Transverse colon (tissue), 4 donors: ENCODE measurements around the gene ACACA. TPM values are rescaled to one million over a fixed set of nuclear protein-coding genes. Genes with fewer than 3 reads are reported as not detected.

Experiments used
- DNase-seq: peaks from one replicate; pipeline ENCODE4 v3.0.0-alpha.2; 2019
- H3K27ac ChIP-seq, 4 donors: fragments of 200-600 bp; sonication (generic); 2 replicates each; pipeline ENCODE4 v1.5.1; 2016 to 2018; ENCODE audit warnings: inconsistent platforms in 4 of 4
- H3K27me3 ChIP-seq: fragments of 200-600 bp; sonication (generic); 2 replicates; pipeline ENCODE4 v1.5.1; 2017; ENCODE audit warnings: inconsistent platforms
- H3K36me3 ChIP-seq, 4 donors: fragments of 200-600 bp; sonication (generic); 2 replicates each; pipeline ENCODE4 v1.5.1; 2017 to 2019; ENCODE audit warnings: inconsistent platforms in 4 of 4
- H3K4me1 ChIP-seq, 4 donors: fragments of 200-600 bp; sonication (generic); 2 replicates each; pipeline ENCODE4 v1.5.1; 2017 to 2020; ENCODE audit warnings: inconsistent platforms in 4 of 4
- H3K4me3 ChIP-seq, 4 donors: fragments of 200-600 bp; sonication (generic); 1 replicate in 1 of 4; 2 replicates in 3 of 4; pipeline versions ENCODE4 v1.5.1 to v1.6.1; 2017 to 2019; ENCODE audit warnings: inconsistent platforms in 4 of 4
- H3K9me3 ChIP-seq, 2 donors: fragments of 200-600 bp; sonication (generic); 2 replicates each; pipeline ENCODE4 v1.5.1; 2017 to 2019; ENCODE audit warnings: inconsistent platforms in 2 of 2
- EP300 ChIP-seq: sonication (generic); formaldehyde crosslinking; IDR thresholded peaks from one replicate; pipeline ENCODE4 v1.6.1; 2017; ENCODE audit warnings: antibody characterized with exemption, low read depth
- POLR2A ChIP-seq: fragments of 450-650 bp; IDR thresholded peaks from one replicate; pipeline ENCODE4 v1.6.1; 2016; ENCODE audit warnings: antibody characterized with exemption, mild to moderate bottlenecking, moderate library complexity
- POLR2AphosphoS5 ChIP-seq, 3 donors: sonication (generic); formaldehyde crosslinking; IDR thresholded peaks; one replicate each; pipeline ENCODE4 v1.6.1; 2016; ENCODE audit warnings: antibody characterized with exemption in 3 of 3
- WGBS, 2 donors: methylation state at CpG; one replicate each; pipeline ENCODE4 v1.1.5; 2018; ENCODE audit warnings: low coverage in 1 of 2; 5-methylcytosine and 5-hydroxymethylcytosine counted together
- in situ Hi-C, 4 donors: fragments of 200-750 bp; cut with MboI; loops; one replicate each; pipeline versions ENCODE4 v1.15.0 to v1.15.1; 2017; ENCODE audit warnings: low sequenced_read_pairs in 3 of 4, low pct_ligation_motif_present in 1 of 4, low pct_unique_long_range_greater_than_20kb in 1 of 4
- intact Hi-C: fragments of 100-400 bp; cut with DNase I; formaldehyde crosslinking; loops from one replicate; pipeline ENCODE4 v1.15.1; 2023; ENCODE audit warnings: low total_unique reads
- total RNA-seq, 4 donors: library from RNA; depleted of rRNA; stranded (reverse); fragments of >200 nt; gene quantifications; one replicate each; pipeline ENCODE4 v1.1.0, GENCODE V29; 2016
- TF ChIP-seq, protein P1 (sequence below), 5 experiments: fragments of 200-600 bp in 3 of 5; fragments of 450-650 bp in 2 of 5; sonication (generic) in 3 of 5; IDR thresholded peaks; 1 replicate in 2 of 5; 2 replicates in 3 of 5; pipeline ENCODE4 v1.5.1; 2016 to 2017; ENCODE audit warnings: antibody characterized with exemption in 5 of 5, inconsistent platforms in 3 of 5, mild to moderate bottlenecking in 2 of 5, moderate library complexity in 1 of 5

The ACACA gene
- total RNA-seq, 4 donors from 2014 or later: 21.7 to 173 (median 23.9) TPM

DNA sequence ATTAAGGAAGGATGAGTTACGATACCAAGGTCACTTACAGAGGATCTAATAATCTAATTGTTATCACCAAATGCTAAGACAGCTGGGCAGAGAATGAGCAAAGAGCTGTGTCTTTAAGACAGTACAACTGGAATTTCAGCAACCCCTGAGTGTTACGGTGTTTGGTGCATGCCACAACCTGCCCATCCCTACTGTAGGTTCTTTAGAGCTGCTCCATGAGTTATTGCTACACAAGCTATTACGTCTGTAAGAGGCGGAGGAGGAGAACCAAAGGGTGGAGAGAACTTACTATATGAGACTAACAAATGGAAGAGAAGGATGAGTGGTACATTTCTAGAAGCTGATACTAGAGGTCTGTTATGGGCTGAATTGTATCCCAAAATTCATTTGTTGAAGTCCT, 45.1 kb downstream of the ACACA start:
- DNase-seq: no peak
- no peaks in the 10 kb centered on the region for H3K27me3 ChIP-seq
- WGBS, 2 donors: 85 to 100% methylated on average over 1 to 4 of the region's 4 CpGs
- H3K4me3 ChIP-seq: no peak overlapping the region
- H3K4me1 ChIP-seq: peaks cover 6 to 29% (median 19%) of the 10 kb centered on the region in 4 donors
- H3K27ac ChIP-seq: no peak overlapping the region
- H3K9me3 ChIP-seq: no peaks in the 10 kb centered on the region
- no peak for TF ChIP-seq POLR2A
- no peak for TF ChIP-seq EP300
- TF ChIP-seq, protein P1, sequence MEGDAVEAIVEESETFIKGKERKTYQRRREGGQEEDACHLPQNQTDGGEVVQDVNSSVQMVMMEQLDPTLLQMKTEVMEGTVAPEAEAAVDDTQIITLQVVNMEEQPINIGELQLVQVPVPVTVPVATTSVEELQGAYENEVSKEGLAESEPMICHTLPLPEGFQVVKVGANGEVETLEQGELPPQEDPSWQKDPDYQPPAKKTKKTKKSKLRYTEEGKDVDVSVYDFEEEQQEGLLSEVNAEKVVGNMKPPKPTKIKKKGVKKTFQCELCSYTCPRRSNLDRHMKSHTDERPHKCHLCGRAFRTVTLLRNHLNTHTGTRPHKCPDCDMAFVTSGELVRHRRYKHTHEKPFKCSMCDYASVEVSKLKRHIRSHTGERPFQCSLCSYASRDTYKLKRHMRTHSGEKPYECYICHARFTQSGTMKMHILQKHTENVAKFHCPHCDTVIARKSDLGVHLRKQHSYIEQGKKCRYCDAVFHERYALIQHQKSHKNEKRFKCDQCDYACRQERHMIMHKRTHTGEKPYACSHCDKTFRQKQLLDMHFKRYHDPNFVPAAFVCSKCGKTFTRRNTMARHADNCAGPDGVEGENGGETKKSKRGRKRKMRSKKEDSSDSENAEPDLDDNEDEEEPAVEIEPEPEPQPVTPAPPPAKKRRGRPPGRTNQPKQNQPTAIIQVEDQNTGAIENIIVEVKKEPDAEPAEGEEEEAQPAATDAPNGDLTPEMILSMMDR (IDR thresholded peaks at IDR 0.05): no peak
- no peak for TF ChIP-seq POLR2AphosphoS5 (IDR thresholded peaks at IDR 0.05)
- no peaks in the 10 kb centered on the region for H3K36me3 ChIP-seq
- intact Hi-C loops (no loop called here), in situ Hi-C loops (no loop called here)

- no peaks in the 10 kb centered on the region for H3K9me3 ChIP-seq
- DNase-seq: no peak
- no peaks in the 10 kb centered on the region for H3K36me3 ChIP-seq
- H3K27me3 ChIP-seq: no peaks in the 10 kb centered on the region
- no peak overlapping the region for H3K4me3 ChIP-seq
- peak overlapping the region in 1 of 4 donors; percentile 91 for H3K27ac ChIP-seq
- TF ChIP-seq POLR2A (no peak), EP300 (no peak), POLR2AphosphoS5 (IDR thresholded peaks at IDR 0.05) (no peak)
- TF ChIP-seq, protein P1 (IDR thresholded peaks at IDR 0.05): no peak
- 75 to 84% methylated on average over 3 of the region's 3 CpGs for WGBS, 2 donors
- in situ Hi-C loops (no loop called here), intact Hi-C loops (no loop called here)
- H3K4me1 ChIP-seq: peaks cover 6 to 34% (median 21%) of the 10 kb centered on the region in 4 donors
These were observed 46.0 kb downstream of the ACACA start for GRCh38 chr17:37360632-37361031.

DNA sequence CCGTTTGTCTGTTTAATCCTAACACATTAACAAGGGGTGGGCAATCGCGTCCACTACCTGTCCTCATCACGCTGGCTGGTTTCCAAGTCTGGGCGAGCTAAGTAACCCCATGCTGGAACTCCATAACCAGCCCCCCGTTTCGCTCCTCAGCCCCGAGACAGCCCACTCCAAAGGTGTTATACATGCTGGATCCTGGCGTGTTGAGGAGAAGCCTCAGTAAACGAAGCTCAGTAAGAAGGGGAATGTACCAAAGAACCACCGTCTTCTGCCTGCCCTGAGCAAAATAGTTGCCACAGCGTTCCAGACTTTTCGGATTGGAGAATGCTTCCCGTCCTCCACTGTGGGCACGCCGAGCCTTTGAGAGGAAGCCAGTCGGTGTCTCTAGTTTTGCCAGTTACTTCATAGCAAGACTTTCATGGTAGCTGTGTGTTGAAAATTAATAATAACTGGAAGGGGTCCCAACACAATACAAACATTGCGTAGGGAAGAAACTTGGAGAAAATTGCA, 46.9 kb downstream of the ACACA start:
- peak overlapping the region; percentile 88 to 91 (median 90) for H3K27ac ChIP-seq
- WGBS, 2 donors: 35 to 68% methylated on average over 2 to 18 of the region's 18 CpGs
- DNase-seq: peak; percentile 8
- H3K36me3 ChIP-seq: no peaks in the 10 kb centered on the region
- H3K9me3 ChIP-seq: no peaks in the 10 kb centered on the region
- peaks cover 6 to 34% (median 21%) of the 10 kb centered on the region in 4 donors for H3K4me1 ChIP-seq
- no peaks in the 10 kb centered on the region for H3K27me3 ChIP-seq
- in situ Hi-C loops (no loop called here), intact Hi-C loops (loop anchor here (10.0 kb wide), 1 partner anchor 45 kb away; the partner anchor contains the start of genes ACACA and TADA2A)
- peak overlapping the region; percentile 48 to 95 (median 78) for H3K4me3 ChIP-seq
- TF ChIP-seq POLR2AphosphoS5 (IDR thresholded peaks at IDR 0.05) (no peak), POLR2A (no peak), EP300 (no peak)
- TF ChIP-seq, protein P1 (IDR thresholded peaks at IDR 0.05): no peak

DNA sequence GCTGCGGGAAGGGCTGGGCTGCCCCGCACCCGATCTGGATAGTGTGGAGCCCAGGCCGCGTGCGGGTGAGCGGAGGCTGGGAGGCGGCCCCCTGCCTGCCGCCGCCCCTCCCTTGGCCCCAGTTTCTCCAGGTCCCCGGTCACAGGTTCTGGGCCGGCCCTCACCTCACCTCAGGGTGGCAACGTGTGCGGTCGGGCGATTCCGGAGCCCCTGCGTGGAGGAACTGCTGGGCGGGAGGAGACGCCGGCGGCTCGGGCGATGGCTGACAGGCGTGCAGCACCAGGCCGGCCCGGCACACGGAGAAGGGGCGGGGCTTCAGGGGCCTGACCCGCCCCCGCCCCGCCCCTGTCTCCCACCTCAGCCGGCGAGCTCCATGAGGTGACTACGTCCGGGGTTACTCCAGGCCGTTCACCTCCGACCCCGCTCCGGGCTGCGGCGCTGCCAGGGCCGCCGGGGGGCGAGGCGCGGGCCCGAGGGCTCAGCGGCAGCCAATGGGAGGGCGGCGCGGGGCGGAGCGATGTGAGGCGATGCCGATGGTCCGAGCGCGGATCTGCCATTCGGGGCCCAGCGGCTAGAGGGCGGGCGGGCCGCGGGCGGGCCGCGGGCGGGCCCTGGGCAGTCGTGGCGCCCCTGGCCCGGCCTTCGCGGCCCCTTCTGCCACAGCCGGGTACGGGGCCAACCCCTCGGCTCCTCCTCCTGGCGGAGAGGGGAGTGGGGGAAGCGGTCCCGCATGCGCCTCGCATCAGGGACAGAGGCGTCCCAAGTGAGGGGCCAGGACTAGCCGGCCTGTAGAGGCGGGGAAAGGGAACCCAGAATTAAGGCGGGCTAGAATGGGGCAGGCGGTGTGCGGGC, 47.6 kb downstream of the ACACA start:
- peaks cover 6 to 34% (median 21%) of the 10 kb centered on the region in 4 donors for H3K4me1 ChIP-seq
- H3K27me3 ChIP-seq: no peaks in the 10 kb centered on the region
- H3K4me3 ChIP-seq: peak overlapping the region; percentile 74 to 95 (median 78)
- intact Hi-C loops: loop anchor here (10.0 kb wide), 1 partner anchor 46 kb away; the partner anchor contains the start of genes ACACA and TADA2A
- DNase-seq: peak; percentile 94
- no peak for TF ChIP-seq EP300
- peak; percentile 46 for TF ChIP-seq POLR2A
- TF ChIP-seq POLR2AphosphoS5 (IDR thresholded peaks at IDR 0.05): peak; percentile 26 to 58 (median 48)
- TF ChIP-seq, protein P1 (IDR thresholded peaks at IDR 0.05): peak; percentile 16 to 36 (median 21)
- no peaks in the 10 kb centered on the region for H3K36me3 ChIP-seq
- no peaks in the 10 kb centered on the region for H3K9me3 ChIP-seq
- in situ Hi-C loops: no loop called here
- H3K27ac ChIP-seq: peak overlapping the region; percentile 88 to 91 (median 90)
- WGBS, 2 donors: 1% methylated on average over 46 of the region's 88 CpGs; no CpG with 5 or more reads in 1 of the 2 donors
